ENCODE measurements around the gene COX6A1.
"Not testable (repeated sequence)": the region's sequence is repeated elsewhere in the genome, so short reads cannot be mapped to it uniquely, and the experiment has no call there.

The COX6A1 gene

DNA sequence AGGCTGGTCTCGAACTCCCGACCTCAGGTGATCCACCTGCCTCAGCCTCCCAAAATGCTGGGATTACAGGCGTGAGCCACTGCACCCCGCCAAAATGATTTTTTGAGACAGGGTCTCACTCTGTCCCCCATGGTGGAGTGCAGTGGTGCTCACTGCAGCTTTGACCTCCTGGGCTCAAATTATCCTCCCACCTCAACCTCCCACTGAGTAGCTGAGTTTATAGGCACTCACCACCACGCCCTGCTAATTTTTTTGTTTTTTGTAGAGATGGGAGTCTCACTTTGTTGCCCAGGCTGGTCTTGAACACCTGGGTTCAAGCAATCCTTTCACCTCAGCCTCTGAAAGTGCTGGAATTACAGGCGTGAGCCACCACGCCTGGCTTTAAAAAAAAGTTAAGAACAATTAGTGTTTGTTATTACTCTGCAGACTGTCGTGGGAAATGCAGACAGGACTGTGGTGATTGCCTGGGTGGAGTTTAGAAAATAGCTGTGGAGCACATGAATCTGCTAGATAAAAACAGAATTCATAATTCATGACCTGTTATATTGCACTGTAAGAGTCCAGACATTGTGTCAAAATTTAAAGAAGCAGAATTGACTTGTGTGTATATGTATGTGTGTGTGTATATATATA is 9.2 kb upstream of the COX6A1 start:
- DNase-seq, result no peak

DNA sequence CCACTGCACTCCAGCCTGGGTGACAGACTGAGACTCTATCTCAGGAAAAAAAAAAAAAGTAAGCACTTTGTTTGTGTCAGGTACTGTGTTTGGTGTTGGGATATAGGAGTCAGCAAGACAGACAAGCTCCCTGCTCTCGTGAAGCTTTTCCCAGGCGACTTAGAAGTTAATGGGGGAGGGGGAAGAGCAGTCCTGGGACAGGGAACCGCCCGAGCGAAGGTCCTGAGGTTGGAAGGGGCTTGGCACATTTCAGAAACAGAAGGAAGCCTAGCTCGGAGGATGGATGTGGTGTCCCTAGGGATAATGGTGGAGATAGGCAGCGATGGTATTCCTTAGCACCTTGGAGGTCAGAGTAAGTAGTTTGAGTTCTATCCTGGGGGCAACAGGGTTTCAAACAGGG is 8.5 kb upstream of the COX6A1 start:
- no peak for DNase-seq

DNA sequence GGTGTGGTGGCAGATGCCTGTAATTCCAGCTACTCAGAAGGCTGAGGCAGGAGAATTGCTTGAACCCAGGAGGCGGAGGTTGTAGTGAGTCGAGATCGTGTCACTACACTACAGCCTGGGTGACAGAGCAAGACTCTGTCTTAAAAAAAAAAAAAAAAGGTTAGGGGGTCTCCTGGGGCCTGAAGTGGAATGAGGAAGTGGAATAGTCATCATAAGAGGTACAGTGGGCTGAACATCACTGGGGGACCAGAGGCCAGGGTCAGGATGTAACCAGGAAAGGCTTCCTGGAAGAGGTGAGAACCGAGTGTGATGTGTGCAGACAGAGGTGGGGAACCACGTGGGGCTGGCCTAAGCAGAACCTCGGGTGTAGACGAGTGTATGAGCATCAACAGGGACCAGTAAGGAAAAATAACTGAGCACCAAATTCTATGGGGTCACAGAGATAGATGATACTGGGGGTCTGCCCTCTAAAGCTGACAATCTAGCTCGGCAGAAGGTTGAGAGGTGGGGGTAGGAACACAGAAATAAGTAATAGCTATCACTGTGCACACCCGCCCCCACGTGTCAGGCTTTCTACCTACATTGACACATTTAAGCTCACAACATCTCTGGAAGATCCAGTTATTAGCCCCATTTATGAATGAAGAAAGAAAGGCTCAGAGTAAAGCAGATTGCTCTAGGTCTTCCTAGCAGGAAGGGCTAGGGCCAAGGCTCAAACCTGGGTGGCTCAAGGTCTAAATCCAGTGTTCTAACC is 5.0 kb upstream of the COX6A1 start:
- no peak for DNase-seq

DNA sequence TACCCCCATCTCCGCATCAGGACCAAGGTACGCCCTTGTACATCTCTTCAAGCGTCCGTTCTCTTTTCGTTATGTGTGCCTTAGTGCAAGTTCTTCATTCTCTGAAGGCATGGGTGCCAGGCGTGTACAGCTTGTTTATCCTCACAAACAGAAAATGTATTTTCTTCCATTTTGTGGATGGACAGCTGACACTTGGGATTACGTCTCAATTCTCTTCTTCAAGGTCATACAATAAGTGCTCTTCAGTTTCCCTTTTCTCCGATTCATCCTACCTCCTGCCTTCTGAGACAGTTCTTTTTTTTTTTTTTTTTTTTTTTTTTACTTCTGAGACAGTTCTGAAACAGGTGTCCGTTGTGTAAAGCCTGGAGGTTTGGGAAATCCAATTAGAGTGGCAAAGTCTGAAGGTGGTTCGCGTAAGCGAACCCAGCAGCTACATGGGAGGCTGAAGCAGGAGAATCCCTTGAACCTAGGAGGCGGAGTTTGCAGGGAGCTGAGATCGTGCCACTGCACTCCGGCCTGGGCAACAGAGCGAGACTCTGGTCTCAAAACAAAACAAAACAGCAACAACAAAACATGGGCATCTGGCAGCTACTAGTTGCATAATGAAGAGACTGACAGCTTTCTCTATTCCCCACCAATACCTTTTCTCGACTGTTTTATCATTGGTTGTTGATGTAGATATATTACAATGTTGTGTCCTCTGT is 734 bp downstream of the COX6A1 start:
- DNase-seq, result no peak

DNA sequence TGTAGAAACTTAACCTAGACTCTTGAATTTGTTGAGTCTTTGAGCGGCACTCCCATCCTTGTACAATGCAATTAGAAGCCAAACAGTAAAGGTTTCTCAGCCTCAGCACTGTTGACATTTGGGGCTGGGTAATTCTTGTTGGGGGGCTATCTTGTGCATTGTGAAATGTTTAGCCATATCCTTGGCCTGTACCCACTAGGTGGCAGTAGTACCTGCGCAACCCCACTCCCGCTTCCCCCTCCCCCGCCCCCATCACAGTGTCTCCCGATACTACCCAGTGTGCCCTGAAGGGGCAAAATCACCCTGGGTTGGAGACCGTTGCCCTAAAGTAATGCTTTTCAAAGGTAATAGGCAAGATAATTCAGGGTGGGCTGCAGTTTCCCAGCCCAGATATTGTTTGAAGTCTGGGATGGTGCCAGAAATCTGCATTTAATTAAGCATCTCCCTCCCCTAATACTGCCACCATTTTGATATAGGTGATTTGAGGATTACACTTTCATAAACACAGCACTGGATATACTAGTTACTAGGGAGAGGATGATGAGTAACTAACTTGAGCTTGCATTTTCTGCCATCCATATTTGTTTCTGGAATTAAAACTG is 1.8 kb downstream of the COX6A1 start:
- DNase-seq, result peak; percentile 81

DNA sequence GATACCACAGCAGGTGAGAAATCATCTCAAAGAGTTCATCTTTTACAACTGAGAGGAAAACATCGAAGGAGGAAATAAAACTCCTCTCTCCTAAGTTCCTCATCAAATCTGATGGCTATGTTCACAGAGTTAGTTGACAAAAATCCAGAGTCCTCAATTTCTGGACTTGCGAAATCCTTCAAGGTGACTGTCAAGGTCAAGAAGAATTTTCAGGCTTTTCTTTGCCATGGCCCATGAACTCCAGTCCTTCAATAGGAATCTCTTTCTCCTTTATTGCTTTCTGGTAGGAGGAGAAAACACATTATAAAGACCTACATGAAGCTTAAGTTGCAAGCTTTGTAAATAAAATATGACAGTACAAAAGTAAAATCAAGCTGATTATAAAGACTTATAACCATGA is 6.8 kb downstream of the COX6A1 start:
- DNase-seq, result no peak

DNA sequence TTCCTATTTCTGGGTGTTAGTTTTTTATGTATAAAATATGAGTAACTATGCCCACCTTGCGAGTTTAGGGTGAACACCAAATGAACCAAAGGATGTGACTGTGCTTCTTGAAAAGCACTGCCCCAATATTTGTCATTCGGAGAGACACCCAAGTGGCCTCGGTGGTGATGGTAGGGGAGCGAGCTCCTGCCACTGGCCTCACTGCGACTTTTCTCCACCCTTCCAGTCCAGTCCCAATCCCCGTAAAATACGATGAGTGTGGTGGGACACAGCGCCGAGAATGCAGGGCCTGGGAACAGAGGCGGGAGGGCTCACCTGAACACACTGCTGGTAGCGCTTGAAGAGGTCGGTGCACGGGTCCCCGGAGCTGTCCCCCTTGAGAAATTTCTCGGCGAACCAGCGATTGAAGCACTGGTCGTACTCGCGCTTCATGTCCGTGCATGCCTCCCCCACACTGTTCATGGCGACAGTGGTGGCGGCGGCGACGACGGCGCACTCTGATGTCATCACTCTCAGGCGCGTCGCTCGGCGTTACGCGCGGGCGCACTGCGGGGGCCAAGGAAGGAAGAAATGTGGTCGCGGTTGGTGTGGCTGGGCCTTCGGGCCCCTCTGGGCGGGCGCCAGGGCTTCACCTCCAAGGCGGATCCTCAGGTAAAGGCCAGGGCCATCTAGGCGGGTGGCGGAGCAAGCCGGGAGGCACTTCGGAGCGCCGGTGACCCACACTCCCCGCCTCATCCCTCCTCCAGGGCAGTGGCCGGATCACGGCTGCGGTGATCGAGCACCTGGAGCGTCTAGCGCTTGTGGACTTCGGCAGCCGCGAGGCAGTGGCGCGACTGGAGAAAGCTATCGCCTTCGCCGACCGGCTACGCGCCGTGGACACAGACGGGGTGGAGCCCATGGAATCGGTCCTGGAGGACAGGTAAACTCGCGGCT is 8.3 kb downstream of the COX6A1 start, which contains the start of the genes GATC and TRIAP1:
TSS of gene GATC (plus strand) at position 534 of the 933 bp plus-strand sequence. CDS start at position 571, 37 bp downstream.
TSS of gene TRIAP1 (minus strand) at position 474 of the 933 bp plus-strand sequence. CDS start at position 462, 12 bp downstream.
- DNase-seq, result peak; percentile 94

DNA sequence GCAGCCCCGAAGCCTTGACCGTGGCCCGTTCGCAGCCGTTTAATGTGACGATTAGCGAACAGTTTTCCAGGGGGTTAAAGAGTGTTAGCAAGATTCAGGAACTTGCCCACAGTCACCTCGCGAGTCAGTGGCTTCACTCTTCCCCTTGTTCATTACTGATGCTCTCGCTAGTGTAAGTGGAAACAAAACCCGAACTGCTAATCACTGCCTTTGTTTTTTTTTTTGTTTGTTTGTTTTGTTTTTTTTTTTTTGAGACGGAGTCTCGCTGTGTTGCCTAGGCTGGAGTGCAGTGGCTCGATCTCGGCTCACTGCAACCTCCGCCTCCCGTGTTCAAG is 8.9 kb downstream of the COX6A1 start:
- DNase-seq, result not testable (repeated sequence)

DNA sequence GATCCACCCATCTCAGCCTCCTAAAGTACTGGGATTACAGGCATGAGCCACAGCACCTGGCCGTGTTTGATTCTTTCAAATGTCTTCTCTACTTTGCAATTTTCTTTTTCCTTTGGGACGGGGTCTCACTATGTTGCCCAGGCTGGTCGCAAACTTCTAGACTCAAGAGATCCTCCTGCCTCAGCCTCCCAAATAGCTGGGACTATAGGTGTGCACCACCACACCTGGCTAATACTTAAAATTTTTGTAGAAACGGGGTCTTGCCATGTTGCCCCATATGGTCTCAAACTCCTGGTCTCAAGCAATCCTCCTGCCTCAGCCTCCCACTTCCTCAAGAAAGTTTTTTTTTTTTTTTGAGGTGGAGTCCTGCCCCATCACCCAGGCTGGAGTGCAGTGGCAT is 10.1 kb downstream of the COX6A1 start:
- no peak for DNase-seq

DNA sequence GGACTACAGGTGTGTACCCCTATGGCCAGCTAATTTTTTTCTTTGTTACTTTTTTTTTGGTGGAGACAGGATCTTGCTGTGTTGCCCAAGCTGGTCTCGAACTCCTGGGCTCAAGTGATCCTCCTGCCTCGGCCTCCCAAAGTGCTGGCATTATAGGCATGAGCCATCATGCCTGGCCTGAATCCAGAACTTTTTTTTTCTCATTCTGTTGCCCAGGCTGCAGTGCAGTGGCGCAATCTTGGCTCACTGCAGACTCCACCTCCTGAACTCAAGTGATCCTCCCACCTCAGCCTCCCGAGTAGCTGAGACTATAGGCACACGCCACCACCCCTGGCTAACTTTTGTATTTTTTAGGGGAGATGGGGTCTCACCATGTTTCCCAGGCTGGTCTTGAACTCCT is 14.6 kb downstream of the COX6A1 start:
- not testable (repeated sequence) for DNase-seq

DNA sequence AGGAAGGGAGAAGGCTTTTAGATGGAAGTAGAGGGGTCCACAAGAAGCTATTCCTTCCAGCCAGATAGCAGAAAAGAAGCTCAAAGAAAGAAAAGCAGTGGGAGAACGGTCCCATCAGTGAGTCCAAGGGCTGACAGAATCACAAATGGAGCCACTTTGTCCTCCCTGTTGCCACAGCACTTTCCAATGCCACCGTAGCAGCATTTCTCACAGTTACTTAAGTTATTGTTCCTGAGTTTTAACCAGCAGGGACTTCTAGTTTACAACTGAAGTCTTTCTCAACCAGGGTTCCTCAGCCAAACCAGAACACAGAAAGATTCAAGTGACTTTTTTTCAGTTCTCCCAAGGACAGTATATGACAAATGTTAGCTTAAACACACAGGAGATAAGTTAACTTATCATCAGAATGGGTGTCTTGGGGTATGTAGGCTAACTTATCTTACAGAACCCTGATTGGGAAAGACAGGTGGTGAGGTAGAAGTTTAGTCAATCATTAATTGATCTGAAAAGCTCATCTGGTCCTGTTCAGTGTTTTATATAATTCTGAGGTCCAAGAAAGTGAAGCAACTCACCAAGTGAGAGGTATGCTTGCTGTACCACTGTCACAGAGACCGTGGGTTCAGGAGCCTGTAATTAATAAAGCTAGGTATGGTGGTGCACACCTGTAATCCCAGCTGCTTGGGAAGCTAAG is 15.3 kb downstream of the COX6A1 start:
- no peak for DNase-seq

DNA sequence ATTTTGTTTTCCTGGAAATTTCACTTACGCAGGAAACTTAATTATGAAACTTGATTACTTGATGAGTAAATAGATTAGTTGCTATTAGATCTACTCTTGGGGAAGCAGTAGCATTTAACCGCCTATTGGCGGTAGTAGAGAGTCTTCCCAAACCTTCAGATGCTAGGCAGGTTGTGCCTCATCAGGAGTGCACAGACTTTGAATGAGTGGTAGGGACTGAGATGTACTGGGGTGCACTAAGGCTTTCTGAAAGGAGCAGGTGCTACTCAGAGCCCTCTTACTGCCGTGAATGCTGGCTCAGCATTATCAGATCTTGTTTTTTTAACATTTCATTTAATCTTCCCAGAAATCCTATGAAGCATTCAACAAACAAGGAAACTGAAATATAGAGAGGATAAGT is 16.1 kb downstream of the COX6A1 start:
- peak; percentile 68 for DNase-seq

DNA sequence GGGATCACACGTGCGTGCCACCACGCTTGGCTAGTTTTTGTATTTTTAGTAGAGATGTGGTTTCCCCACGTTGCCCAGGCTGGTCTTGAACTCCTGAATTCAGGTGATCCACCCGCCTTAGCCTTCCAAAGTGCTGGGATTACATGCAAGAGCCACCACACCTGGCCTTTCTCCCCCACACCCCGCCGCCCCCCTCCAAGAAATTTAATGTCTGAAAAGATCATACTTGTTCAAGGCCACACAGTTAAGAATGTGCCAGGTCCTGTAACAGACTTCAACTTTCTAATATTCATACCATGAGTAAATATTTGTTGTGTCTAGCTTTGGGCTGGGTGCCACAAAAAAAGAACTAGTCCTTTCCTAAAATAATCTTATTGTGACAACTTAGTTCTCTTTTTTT is 17.4 kb downstream of the COX6A1 start:
- DNase-seq, result no peak

DNA sequence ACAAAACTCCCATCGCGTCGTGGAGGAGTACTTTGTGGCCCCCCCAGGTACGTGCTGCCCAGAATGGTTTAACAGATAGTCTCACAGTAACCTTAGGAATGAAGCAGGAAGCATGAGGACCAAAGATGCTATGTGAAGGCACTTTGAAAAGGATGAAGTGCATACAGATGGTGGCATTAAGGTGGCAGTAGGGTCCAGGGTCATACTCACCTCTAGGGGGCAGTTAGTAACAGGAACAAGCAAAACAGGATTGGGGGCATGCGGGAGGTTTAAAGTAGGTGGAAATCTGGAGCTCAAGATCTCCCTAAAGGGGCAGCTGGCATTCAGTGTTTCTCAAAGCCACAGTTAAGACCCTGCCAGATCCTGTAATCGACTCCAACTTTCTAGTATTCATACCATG is 19.2 kb downstream of the COX6A1 start:
- DNase-seq, result peak; percentile 28

DNA sequence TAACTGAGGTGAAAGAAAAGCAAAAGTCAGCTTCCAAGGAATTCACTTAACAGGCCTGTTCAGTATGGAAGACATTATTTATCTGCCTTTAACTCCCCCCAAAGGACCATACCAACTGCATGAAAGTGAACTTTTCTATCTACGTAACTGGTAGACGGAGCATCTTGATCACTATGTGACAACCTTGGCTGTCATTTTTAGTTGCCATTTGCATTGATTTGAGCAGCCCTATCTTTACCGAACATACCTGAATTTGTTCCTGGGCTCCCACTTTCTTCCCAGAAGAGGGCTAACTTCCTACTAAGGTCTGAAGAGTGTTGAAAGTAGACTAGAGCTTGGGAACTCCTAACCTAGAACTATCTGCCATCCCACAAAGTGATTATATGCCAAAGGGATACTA is 22.2 kb downstream of the COX6A1 start:
- DNase-seq, result no peak

DNA sequence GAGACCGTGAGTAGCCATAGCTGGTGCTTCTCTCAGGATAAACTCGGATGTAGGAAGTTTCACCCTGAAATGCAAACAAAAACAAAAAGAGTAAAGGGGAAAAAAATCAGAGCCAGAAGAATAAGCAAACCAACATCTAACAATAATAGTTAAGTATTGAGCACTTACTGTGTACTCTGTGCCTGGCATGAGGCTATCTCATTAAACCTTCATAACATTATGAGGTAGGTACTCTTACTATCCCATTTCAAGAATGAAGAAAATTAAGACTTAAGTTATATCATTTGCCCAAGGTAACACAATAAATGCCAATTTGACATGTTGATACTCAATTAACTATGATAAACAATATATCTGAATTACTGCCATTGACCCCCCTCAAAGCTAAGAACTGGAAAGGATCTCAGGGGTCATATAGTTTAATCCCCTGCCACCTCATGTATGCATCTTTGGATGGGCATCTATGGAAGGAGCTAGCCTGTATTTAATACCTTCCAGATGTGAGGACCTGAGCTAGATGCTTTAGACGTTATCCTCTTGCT is 24.3 kb downstream of the COX6A1 start:
- DNase-seq, result no peak

DNA sequence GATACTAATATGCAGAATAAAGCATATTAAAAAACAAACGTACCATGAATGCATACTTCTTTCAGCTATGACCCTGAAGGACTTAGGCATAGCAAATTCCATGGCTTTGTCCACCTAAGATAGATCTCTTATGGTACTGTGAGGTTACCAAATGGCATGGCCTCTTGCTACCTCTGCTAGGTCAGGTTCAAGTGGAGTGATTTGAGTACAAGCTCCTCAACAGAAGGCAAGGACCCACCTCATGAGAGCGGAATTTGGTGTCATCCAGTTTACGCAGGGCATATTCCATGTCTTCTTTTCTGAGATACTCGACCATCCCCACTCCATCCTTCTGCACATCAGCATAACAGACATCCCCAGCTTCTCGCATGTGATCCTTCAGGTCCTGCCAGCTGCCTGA is 25.8 kb downstream of the COX6A1 start:
- DNase-seq, result no peak

DNA sequence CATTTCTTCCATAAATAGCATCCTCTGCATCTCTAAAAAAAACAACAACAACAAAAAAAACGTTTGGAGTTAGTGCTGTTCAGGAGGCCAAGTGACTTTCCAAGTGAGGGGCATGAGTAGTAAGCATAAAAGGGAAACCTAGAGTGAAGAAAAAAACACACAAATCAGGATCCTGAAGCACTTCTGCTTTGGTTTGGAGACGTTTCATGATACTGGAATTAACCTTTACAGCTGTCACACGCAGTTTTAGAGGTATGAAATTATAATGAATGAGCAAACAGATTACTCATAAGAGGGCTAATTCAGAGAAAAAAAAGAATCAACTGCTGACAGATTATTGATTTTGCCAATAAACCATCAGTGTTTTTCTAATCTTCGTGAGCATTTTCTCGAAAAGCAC is 27.8 kb downstream of the COX6A1 start:
- DNase-seq, result no peak

DNA sequence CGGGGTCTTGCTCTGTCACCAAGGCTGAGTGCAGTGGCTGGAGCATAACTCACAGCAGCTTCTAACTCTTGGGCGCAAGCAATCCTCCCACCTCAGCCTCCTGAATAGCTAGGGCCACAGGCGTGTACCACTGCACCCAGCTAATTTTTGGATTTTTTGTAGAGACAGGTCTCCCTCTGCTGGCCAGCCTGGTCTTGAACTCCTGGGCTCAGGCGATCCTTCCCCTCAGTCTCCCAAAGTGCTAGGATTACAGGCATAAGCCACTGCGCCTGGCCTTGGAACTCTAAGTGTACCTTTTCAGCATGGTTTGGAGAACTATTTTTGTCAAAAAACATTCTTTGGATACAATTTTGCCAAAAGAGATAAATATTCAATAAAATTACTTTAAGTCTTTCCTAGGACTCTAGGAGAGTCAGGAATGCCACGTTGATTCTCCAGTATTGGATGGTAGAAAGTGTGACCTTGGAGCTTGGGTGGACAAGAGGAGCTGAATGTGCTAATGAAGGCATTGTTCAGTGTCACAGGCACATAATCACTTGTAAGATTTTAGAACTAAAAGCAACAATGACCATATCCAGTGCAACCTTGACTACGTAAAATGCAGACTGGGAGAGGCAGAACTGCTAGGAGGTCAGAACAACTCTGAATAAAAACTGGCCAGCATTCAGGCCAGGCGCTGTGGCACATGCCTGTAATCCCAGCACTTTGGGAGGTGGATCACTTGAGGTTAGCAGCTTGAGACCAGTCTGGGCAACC is 28.8 kb downstream of the COX6A1 start:
- peak; percentile 59 for DNase-seq

DNA sequence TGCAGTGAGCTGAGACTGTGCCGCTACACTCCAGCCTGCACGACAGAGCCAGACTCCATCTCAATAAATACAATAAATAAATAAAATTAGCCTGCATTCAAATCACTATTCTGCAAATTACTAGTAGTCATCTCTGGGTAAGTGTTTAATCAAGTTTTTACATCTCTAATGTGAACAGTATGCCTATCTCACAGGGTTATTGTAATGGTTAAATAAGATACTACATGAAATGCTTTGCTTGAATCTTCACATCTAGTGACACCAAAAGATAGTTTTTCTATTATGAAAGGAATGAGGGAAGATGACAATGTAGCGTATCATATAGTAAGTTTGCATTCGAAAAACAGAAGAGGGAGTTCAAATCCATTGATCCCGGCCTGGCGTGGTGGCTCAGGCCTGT is 29.5 kb downstream of the COX6A1 start:
- DNase-seq, result no peak

DNA sequence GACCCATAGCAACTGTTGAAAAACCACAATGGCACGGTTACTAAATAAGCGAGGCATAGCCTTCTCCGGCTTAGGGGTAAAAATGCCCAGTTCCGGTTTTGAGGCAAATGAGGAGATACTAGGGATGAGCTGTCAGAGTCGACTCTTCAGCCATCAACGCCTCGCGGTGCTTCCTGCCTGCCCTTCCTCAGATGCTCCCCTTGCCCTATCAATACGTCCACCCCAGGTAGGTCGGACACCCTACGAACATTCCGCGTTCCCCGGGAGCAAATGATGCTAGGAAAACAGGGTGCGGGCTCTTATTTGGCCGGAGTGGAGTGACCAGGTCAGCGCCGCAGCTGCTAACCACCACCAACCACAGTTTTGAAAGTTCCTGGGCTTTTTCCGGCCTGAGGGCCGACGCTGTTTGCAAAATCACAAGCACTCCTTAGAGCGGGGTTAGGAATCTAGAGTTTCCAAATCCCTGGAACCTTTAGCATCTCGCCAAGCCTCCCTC is 30.5 kb downstream of the COX6A1 start:
- DNase-seq, result peak; percentile 67
